ENCODE data around the gene MAP3K5. TPM values are rescaled to one million over a fixed set of nuclear protein-coding genes. Genes with fewer than 3 reads are reported as not detected.
A peak's percentile ranks its signal among the peaks of the same experiment; 100 is the strongest.

The MAP3K5 gene
- total RNA-seq, 1 donor from 2014 or later: 15.7 TPM

GRCh38 chr6:136614350-136614749, 177.9 kb downstream of the MAP3K5 start:
- no peak for DNase-seq (ENCODE audit: low read depth)

DNA sequence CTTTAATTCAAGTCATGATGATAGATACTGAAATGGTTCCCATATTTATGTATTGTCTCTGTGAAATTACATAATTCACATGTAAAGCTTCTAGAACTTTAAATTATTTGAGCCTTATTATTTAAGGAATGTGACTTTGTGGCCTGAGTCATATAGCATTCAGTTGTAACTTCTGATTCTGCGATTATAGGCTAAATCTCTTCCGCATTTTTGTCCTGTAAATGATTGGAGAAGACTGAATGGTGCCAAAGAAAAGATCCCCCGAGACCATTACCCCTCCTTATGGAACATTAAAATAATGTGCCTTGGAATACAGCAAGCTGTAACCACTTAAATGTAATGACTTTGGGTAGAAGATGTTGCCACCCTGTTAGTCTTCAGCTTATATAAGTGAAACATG, 178.8 kb downstream of the MAP3K5 start:
- no peak for DNase-seq (ENCODE audit: low read depth)

DNA sequence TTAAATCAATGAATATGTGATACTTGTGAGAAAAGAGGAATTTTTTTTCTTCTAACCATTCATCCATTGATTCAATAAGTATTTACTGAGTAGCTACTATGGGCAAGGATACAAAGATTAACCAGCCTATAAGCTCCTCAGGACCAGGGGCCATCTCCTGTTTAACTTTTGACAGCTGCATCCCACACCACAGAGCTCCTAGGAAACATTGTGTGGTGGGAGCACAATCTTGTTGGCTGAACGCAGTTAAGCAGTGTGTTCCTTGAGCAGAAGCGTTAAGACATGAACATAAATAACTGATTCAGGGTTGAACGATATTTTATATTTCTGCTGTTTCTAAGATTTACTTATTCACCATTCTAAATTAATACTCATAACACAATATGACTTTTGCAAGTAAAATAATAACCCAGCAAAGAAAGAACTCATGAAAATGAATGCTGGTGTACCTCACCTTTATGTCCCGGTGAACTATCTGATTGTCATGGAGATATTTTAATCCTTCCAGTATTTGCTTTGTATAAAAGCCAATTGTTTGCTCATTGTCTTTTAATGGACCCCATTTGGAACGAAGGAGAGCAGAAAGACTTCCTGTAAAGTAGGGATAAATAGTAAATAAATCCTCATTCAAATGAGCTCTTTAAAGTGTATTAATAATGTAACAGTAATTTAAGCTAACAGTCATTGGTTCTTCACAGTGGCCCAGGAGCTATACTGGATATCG, 179.4 kb downstream of the MAP3K5 start:
- DNase-seq (ENCODE audit: low read depth): peak; percentile 37

- DNase-seq (ENCODE audit: low read depth): no peak
Measured at GRCh38 chr6:136611746-136612145, 180.5 kb downstream of the MAP3K5 start.

GRCh38 chr6:136611133-136611532, 181.1 kb downstream of the MAP3K5 start:
- no peak for DNase-seq (ENCODE audit: low read depth)

DNA sequence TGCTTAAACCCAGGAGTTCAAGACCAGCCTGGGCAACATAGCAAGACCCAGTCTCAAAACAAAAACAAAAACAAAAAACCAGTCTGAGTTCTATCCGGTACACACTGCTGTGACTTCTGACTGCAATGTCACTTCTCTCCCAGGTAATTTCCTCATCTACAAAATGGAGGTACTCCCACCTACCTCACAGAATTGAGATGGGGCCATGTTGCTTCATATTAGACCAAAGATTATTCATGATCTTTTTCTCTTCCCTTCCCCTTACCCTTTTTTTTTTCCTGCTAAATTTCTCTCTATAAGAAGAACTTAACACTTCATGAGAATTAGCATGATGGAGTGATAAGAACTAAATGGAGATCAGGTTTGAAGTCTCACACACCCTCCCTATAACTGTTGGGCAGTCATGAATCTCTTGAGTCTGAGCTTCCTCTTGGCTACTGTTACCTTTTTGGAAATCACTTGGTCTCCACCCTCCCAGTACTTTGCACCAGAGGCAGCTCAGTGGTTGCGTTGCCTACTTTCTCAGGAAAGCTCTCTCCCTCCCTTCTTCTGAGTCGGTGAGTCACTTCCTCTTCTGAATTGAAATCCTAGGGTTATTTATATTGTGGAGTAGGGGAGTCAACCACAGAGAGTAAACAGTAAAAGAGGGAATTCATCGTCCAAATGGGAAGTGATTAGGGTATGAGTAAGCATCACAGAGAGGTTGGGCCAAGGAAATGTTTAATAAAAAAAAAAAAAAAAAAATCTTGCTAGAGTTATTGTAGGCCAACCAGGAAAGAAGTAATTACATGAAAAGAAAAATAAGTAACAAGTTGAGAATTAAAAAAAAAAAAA, 182.2 kb downstream of the MAP3K5 start:
- peak; percentile 89 for DNase-seq (ENCODE audit: low read depth)

GRCh38 chr6:136608991-136609390, 183.3 kb downstream of the MAP3K5 start:
- peak; percentile 37 for DNase-seq (ENCODE audit: low read depth)

- DNase-seq (ENCODE audit: low read depth): peak; percentile 72
Measured at GRCh38 chr6:136607932-136608772, 184.1 kb downstream of the MAP3K5 start.

- DNase-seq (ENCODE audit: low read depth): no peak
Measured at GRCh38 chr6:136607204-136607931, 184.9 kb downstream of the MAP3K5 start.

- DNase-seq (ENCODE audit: low read depth): no peak
Measured at GRCh38 chr6:136604928-136605510, 187.3 kb downstream of the MAP3K5 start.

DNA sequence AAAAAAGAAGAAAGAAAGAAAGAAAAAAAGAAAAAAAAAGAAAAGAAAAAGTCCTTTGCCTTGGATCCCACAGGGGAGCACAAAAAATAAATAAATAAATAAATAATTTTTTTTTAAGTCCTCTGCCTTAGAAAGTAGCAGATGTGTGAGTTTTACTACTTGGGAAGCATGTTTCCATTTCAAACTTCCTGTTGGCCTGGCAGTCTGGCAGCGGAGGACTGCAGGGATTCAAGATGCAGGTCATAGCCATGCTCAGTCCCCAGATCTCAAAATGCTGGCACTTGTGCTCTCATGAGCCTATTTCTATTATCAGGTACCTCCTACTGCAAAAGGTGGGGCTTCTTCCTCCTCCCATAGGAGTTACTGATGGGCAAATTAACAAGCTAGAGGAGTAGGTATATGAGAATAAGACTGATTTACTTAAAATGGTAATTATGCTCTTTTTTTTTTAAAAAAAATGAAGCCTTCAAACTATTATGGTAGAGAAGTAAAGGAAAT, 187.9 kb downstream of the MAP3K5 start:
- DNase-seq (ENCODE audit: low read depth): no peak

DNA sequence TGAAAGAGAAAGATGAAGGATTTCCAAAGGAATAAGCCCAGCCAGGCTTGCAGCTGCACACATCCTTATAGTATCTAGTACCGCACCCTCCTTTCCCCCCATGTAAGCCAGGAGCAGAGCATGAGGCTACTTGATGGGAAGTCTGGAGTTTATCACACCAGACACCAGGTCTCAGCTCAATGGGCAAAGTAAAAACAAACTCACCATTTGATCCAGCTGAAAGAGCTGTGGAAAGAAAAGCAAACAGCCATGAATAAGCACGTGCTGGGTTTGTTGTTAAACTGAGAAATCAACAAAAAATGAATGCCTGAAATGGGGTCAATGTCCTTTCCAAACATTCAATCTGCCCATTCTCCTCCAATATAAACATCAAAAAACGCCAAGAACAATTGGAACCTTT, 191.5 kb downstream of the MAP3K5 start:
- no peak for DNase-seq (ENCODE audit: low read depth)

DNA sequence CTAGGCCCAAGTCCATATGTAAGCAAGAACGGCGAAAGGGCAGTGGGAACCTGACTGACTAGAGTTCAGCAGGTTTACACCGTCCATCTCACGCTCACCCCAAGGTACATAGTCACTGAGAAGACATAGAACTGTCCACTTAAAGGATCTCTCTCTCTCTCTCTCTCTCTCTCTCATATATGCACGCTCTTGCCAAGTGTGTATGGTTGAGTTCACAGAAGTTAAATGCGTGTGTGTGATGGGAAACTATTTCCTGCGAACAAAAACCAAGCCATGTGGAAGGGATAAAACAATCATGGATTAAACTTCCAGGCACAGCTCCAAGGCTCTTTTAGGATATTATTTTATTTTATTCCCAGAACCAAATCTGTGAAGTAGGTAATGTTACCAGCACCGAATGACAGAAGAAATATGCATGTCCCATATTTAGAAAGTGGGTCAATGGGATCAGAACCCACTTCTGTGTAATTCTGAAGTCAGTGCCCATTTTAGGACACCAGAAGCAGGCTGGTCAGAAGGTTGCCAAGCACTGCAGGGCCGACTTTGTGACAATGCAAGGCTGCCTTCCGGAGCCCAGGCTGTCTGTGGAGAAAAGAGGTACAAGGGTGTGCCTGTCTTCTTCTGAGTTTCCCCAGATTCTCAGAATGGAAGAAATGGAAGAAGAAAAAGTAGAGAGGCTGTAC, 192.8 kb downstream of the MAP3K5 start:
- DNase-seq (ENCODE audit: low read depth): no peak

- DNase-seq (ENCODE audit: low read depth): no peak
Measured at GRCh38 chr6:136598048-136598447, 194.2 kb downstream of the MAP3K5 start.

- DNase-seq (ENCODE audit: low read depth): no peak
Measured at GRCh38 chr6:136594671-136595070, 197.6 kb downstream of the MAP3K5 start.

DNA sequence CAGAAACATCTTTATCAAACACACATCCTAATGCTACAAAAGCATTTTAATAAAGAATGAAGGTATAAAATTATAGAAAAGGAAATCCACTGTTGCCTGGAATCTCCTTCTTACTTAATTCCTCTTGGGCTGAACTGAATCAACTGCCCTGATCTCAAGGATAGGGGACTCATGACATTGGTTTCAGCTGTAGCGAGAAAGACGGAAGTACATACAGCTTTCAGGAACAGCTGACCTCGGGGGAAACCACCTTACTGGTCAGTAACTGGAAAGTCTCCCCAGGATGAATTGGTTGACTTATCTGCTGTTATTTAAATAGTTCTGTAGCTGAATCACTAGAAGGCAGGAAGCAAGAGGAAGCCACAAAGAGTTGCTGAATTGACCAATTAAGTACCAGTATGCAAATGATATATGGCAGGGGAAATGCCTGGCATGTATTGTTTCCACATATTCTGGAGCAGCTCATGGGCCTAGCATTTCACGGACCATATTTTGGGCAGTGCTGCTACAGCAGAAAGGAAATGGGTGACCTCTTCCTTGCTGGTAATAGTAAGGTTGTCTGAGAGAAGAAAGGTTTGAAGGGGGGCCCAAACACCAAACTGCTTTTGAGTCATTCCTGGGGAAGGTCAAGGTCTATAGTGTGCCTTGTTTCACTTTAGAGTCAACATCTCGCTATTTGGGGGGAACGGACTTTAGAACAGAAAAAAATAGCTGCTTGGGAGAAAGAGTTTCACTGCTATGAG, 198.4 kb downstream of the MAP3K5 start:
- peak; percentile 91 for DNase-seq (ENCODE audit: low read depth)

GRCh38 chr6:136592930-136593673, 199.2 kb downstream of the MAP3K5 start:
- no peak for DNase-seq (ENCODE audit: low read depth)

DNA sequence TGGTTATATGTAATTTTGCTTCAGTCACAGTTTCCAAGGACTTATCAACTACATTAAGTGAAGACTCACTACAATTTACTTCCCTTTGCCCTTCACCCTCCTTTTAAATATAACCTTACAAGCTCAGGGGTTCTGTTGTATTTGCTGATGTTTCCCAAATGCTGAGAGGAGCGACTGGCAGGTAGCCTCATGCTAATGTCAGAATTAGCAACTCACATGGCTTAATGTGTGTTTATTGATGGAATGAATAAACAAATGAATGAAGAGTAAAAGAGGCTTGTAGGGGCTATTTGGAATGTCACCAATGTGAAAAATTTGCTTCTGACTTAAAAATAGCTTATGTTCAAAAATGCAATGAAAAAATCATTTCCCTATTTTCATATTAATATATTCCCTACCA, 200.7 kb downstream of the MAP3K5 start:
- DNase-seq (ENCODE audit: low read depth): no peak
